H1 (cell line): ENCODE results near the gene PIEZO1. TPM values are rescaled to one million over a fixed set of nuclear protein-coding genes. Genes with fewer than 3 reads are reported as not detected.
A peak's percentile ranks its signal among the peaks of the same experiment; 100 is the strongest.

Experiments
- CTCF ChIA-PET: fragments of 300-600 bp; sonication (Branson Sonifier 250); formaldehyde crosslinking; loops from one replicate; lab custom pipeline; 2021; ENCODE audit not compliant: partially characterized antibody; lab: Charles Lee
- POLR2A ChIA-PET: fragments of 300-600 bp; sonication (Branson Sonifier 250); formaldehyde crosslinking; loops from one replicate; lab custom pipeline; 2021; ENCODE audit warnings: inconsistent platforms; ENCODE audit not compliant: partially characterized antibody; lab: Charles Lee
- DNase-seq, 2 experiments: peaks; one replicate each; pipeline versions ENCODE4 v3.0.0 to v3.0.0-alpha.2; 2010 to 2022; ENCODE audit warnings: low spot score in 2 of 2, low read depth in 1 of 2, mixed read lengths in 1 of 2
- FAIRE-seq: peaks from 2 replicates; lab custom pipeline; 2011; peaks lifted over from hg19 to GRCh38; lab: Jason Lieb, UNC
- H2AFZ ChIP-seq: 2 replicates; pipeline ENCODE4 v1.8.1; 2012; ENCODE audit warnings: low read length, inconsistent platforms
- H2AK5ac ChIP-seq: 2 replicates; pipeline ENCODE4 v1.6.1; 2013; ENCODE audit warnings: low read depth, low read length
- H2BK120ac ChIP-seq: replicated peaks from 2 replicates; pipeline ENCODE3; 2013; ENCODE audit warnings: low read depth, low read length, inconsistent platforms
- H2BK12ac ChIP-seq: 2 replicates; pipeline ENCODE4 v1.6.1; 2013; ENCODE audit warnings: low read depth, low read length
- H2BK15ac ChIP-seq: 2 replicates; pipeline ENCODE4 v1.6.1; 2013; ENCODE audit warnings: low read length
- H2BK20ac ChIP-seq: 2 replicates; pipeline ENCODE4 v1.6.1; 2013; ENCODE audit warnings: low read length
- H2BK5ac ChIP-seq: 2 replicates; pipeline ENCODE4 v1.6.1; 2013; ENCODE audit warnings: low read depth, low read length
- H3K14ac ChIP-seq: 2 replicates; pipeline ENCODE4 v1.6.1; 2013; ENCODE audit warnings: inconsistent platforms; ENCODE audit not compliant: insufficient read length
- H3K18ac ChIP-seq: 2 replicates; pipeline ENCODE4 v1.6.1; 2013; ENCODE audit warnings: low read length; ENCODE audit errors: extremely low read depth
- H3K23ac ChIP-seq: 2 replicates; pipeline ENCODE4 v1.6.1; 2013; ENCODE audit warnings: inconsistent platforms; ENCODE audit not compliant: insufficient read length
- H3K23me2 ChIP-seq: 2 replicates; pipeline ENCODE4 v1.6.1; 2013; ENCODE audit warnings: low read depth, low read length
- H3K27ac ChIP-seq: 2 replicates; pipeline ENCODE4 v1.6.1; 2011; ENCODE audit warnings: low read depth, low read length, inconsistent platforms
- H3K27me3 ChIP-seq, 4 experiments: replicated peaks in 1 of 4; 1 replicate in 1 of 4; 2 replicates in 3 of 4; pipeline versions ENCODE4 v1.6.1 to v1.8.1; 2011 to 2013; ENCODE audit warnings: low read length in 3 of 4, mild to moderate bottlenecking in 3 of 4, inconsistent platforms in 2 of 4, mixed read lengths in 2 of 4, moderate library complexity in 1 of 4; ENCODE audit not compliant: control insufficient read depth in 3 of 4, insufficient read depth in 3 of 4; ENCODE audit errors: extremely low read depth in 1 of 4
- H3K36me3 ChIP-seq, 4 experiments: 2 replicates each; pipeline versions ENCODE4 v1.6.1 to v1.8.1; 2011 to 2013; ENCODE audit warnings: mild to moderate bottlenecking in 4 of 4, low read length in 3 of 4, moderate library complexity in 2 of 4, control low read depth in 1 of 4, inconsistent platforms in 1 of 4; ENCODE audit not compliant: insufficient read depth in 4 of 4, control insufficient read depth in 2 of 4
- H3K4ac ChIP-seq: replicated peaks from 2 replicates; pipeline ENCODE3; 2013; ENCODE audit warnings: low read length, low read depth, mixed read lengths, inconsistent platforms; ENCODE audit not compliant: insufficient read length
- H3K4me1 ChIP-seq, 4 experiments: replicated peaks in 1 of 4; 1 replicate in 1 of 4; 2 replicates in 3 of 4; pipeline versions ENCODE4 v1.6.1 to v1.8.1; 2011 to 2013; ENCODE audit warnings: low read length in 3 of 4, inconsistent platforms in 2 of 4, mixed read lengths in 1 of 4; ENCODE audit not compliant: insufficient read depth in 4 of 4, control insufficient read depth in 3 of 4
- H3K4me2 ChIP-seq, 2 experiments: 2 replicates each; pipeline versions ENCODE4 v1.6.1 to v1.8.1; 2011 to 2013; ENCODE audit warnings: low read depth in 2 of 2, low read length in 2 of 2, control low read depth in 1 of 2, inconsistent platforms in 1 of 2, mild to moderate bottlenecking in 1 of 2; ENCODE audit not compliant: insufficient read depth in 1 of 2
- H3K4me3 ChIP-seq, 4 experiments: fragments of 200-600, 300-600 bp in 1 of 4; sonication (generic), shearing (Covaris generic), sonication (Bioruptor Twin) in 1 of 4; 2 replicates each; pipeline versions ENCODE4 v1.5.1 to v1.8.1; 2011 to 2016; ENCODE audit warnings: low read length in 4 of 4, low read depth in 3 of 4, control low read depth in 2 of 4, inconsistent platforms in 2 of 4, mild to moderate bottlenecking in 2 of 4, mixed read lengths in 1 of 4, moderate library complexity in 1 of 4; ENCODE audit not compliant: insufficient read depth in 2 of 4; ENCODE audit errors: extremely low read depth in 1 of 4
- H3K56ac ChIP-seq: replicated peaks from 2 replicates; pipeline ENCODE3; 2013; ENCODE audit warnings: low read depth, mild to moderate bottlenecking, mixed read lengths, low read length, inconsistent platforms; ENCODE audit not compliant: insufficient read length
- H3K79me1 ChIP-seq: 2 replicates; pipeline ENCODE4 v1.6.1; 2013; ENCODE audit warnings: low read depth, low read length, control low read depth
- H3K79me2 ChIP-seq, 2 experiments: 2 replicates each; pipeline versions ENCODE4 v1.6.1 to v1.8.1; 2012 to 2013; ENCODE audit warnings: low read length in 2 of 2, mild to moderate bottlenecking in 2 of 2, inconsistent platforms in 1 of 2; ENCODE audit not compliant: insufficient read depth in 2 of 2, control insufficient read depth in 1 of 2
- H3K9ac ChIP-seq, 4 experiments: replicated peaks in 1 of 4; 1 replicate in 1 of 4; 2 replicates in 3 of 4; pipeline versions ENCODE4 v1.6.1 to v1.8.1; 2011 to 2013; ENCODE audit warnings: low read depth in 3 of 4, low read length in 3 of 4, control low read depth in 2 of 4, mild to moderate bottlenecking in 2 of 4, moderate library complexity in 2 of 4, inconsistent platforms in 1 of 4; ENCODE audit errors: extremely low read depth in 1 of 4
- H3K9me3 ChIP-seq, 2 experiments: 2 replicates each; pipeline versions ENCODE4 v1.6.1 to v1.8.1; 2012 to 2013; ENCODE audit warnings: mild to moderate bottlenecking in 2 of 2, moderate library complexity in 2 of 2, control low read depth in 1 of 2, inconsistent platforms in 1 of 2, low read depth in 1 of 2, low read length in 1 of 2, mixed read lengths in 1 of 2; ENCODE audit not compliant: insufficient read depth in 2 of 2
- H4K20me1 ChIP-seq, 2 experiments: replicated peaks in 1 of 2; 2 replicates each; pipeline versions ENCODE3 to v1.8.1; 2011 to 2013; ENCODE audit warnings: inconsistent platforms in 2 of 2, low read length in 2 of 2, mild to moderate bottlenecking in 1 of 2; ENCODE audit not compliant: insufficient read depth in 2 of 2, control insufficient read depth in 1 of 2
- H4K5ac ChIP-seq: 2 replicates; pipeline ENCODE4 v1.6.1; 2013; ENCODE audit warnings: low read length, low read depth, mixed read lengths, inconsistent platforms; ENCODE audit not compliant: insufficient read length
- H4K8ac ChIP-seq: 2 replicates; pipeline ENCODE4 v1.8.0; 2013; ENCODE audit warnings: mild to moderate bottlenecking, moderate library complexity, low read length, inconsistent platforms; ENCODE audit not compliant: insufficient read depth; ENCODE audit errors: extremely low read depth
- H4K91ac ChIP-seq: replicated peaks from 2 replicates; pipeline ENCODE3; 2013; ENCODE audit warnings: low read length, mixed read lengths, inconsistent platforms; ENCODE audit not compliant: insufficient read length
- CEBPB ChIP-seq: IDR thresholded peaks from 2 replicates; pipeline ENCODE4 v1.6.1; 2012; ENCODE audit warnings: low read depth, low read length
- RAD21 ChIP-seq, 2 experiments: IDR thresholded peaks in 1 of 2; conservative IDR thresholded peaks in 1 of 2; 2 replicates each; pipeline ENCODE4 v1.6.1; 2011; ENCODE audit warnings: low read depth in 2 of 2, low read length in 2 of 2, improper control_type of control experiment in 1 of 2, inconsistent platforms in 1 of 2, mild to moderate bottlenecking in 1 of 2, moderate library complexity in 1 of 2
- WGBS, 2 experiments: shearing (Covaris generic) in 1 of 2; methylation state at CpG; one replicate each; pipeline versions ENCODE4 v1.1.6 to v1.1.7; 2013 to 2015; ENCODE audit warnings: low lambda C conversion rate in 2 of 2, mixed read lengths in 2 of 2, inconsistent platforms in 1 of 2, low coverage in 1 of 2, missing lambda C conversion rate in 1 of 2; ENCODE audit not compliant: insufficient replicate concordance in 2 of 2, insufficient coverage in 1 of 2, insufficient read length in 1 of 2; ENCODE audit errors: extremely low coverage in 1 of 2, missing lambda C conversion rate in 1 of 2; 5-methylcytosine and 5-hydroxymethylcytosine counted together
- polyA plus RNA-seq, 7 experiments: library from polyadenylated mRNA; depleted of rRNA in 3 of 7; stranded (reverse) in 5 of 7; unstranded in 2 of 7; fragments of >200 nt in 5 of 7; fragments of 200-250 nt in 2 of 7; gene quantifications; 1 replicate in 5 of 7; 2 replicates in 1 of 7; 4 replicates in 1 of 7; pipeline versions ENCODE4 v1.2.1 to v1.2.3, GENCODE V29; 2011 to 2013; ENCODE audit warnings: missing spikeins in 2 of 7, mixed read lengths in 2 of 7
- total RNA-seq: library from RNA; stranded (reverse); fragmentation: NEBNext Ultra II Directional; extraction: Animal tissue kit (Norgen Biotek cat#: 25700); gene quantifications from 2 replicates; pipeline ENCODE4 v1.2.1, GENCODE V29; 2021
- TF ChIP-seq, protein P1 (sequence below), 3 experiments: IDR thresholded peaks; 1 replicate in 2 of 3; 2 replicates in 1 of 3; pipeline versions ENCODE4 v1.5.1 to v1.6.1; 2011; ENCODE audit warnings: low read length in 3 of 3, mild to moderate bottlenecking in 3 of 3, inconsistent platforms in 2 of 3, low read depth in 1 of 3, moderate library complexity in 1 of 3; ENCODE audit not compliant: insufficient read depth in 1 of 3; ENCODE audit errors: control extremely low read depth in 1 of 3

The PIEZO1 gene
- total and polyA plus RNA-seq, 2 of the 8 experiments (the other 6 are each of a cell fraction or from before 2014, with no cell fraction given) = 42.3 to 67.5 TPM

DNA sequence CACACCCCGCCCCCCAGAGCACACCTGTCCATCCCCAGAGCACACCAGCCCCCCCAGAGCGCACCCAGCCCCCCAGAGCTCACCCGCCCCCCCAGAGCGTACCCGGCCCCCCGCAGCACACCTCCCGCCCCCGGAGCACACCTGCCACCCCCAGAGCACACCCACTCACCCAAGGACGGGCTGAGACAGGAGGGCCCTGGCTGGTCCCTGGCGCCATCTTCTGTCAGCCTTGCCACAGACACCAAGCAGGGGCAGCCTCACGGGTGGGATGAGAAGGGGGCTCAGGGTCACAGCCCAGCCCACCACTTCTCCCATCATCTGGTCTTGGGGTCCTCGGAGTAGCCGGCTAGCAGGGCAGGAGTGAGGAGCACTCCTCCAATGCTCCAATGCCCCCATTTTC, 31.8 kb downstream of the PIEZO1 start:
- WGBS, 2 experiments = 100% methylated on average over 4 of the region's 13 CpGs; no CpG with 5 or more reads in 1 of the 2 experiments
- H2AK5ac ChIP-seq = no peak overlapping the region
- no peak overlapping the region for H2AFZ ChIP-seq
- no peak overlapping the region for H4K5ac ChIP-seq
- POLR2A ChIA-PET = interaction anchor here (1.0 to 2.9 kb wide), 4 partner anchors 11 to 57 kb away, joined by 3 to 13 read pairs (median 4); partner anchors contain the start of gene APRT
- H4K91ac ChIP-seq = no peak overlapping the region
- no peak overlapping the region for H3K18ac ChIP-seq
- DNase-seq = no peak
- FAIRE-seq = no peak
- H3K27ac ChIP-seq = no peak overlapping the region
- no peak overlapping the region for H2BK12ac ChIP-seq
- H3K27me3 ChIP-seq = no peaks in the 10 kb centered on the region
- no peak overlapping the region for H3K9ac ChIP-seq
- no peak overlapping the region for H2BK20ac ChIP-seq
- H3K4me1 ChIP-seq = peaks cover 0 to 17% (median 5%) of the 10 kb centered on the region in 4 experiments; a peak in 3 of 7 replicates
- H3K36me3 ChIP-seq = no peaks in the 10 kb centered on the region
- H3K79me2 ChIP-seq = no peaks in the 10 kb centered on the region; a peak in 1 of 4 replicates
- H3K23me2 ChIP-seq = no peaks in the 10 kb centered on the region
- no peaks in the 10 kb centered on the region; the same call in 1 of the 2 replicates for H3K79me1 ChIP-seq
- H3K4me3 ChIP-seq = no peak overlapping the region
- no peak overlapping the region for H4K8ac ChIP-seq
- no peak overlapping the region for H3K4ac ChIP-seq
- H2BK120ac ChIP-seq = no peak overlapping the region
- no peaks in the 10 kb centered on the region for H3K9me3 ChIP-seq
- H3K4me2 ChIP-seq = no peak overlapping the region
- CTCF ChIA-PET = interaction anchor here (0.6 to 25.0 kb wide), 11 partner anchors 8 to 414 kb away, joined by 3 to 251 read pairs (median 6); no protein-coding TSS in a partner anchor
- H2BK15ac ChIP-seq = no peak overlapping the region
- no peak overlapping the region for H3K23ac ChIP-seq
- no peak overlapping the region for H3K14ac ChIP-seq
- H2BK5ac ChIP-seq = no peak overlapping the region
- H4K20me1 ChIP-seq = peaks cover 0 to 2% of the 10 kb centered on the region in 2 experiments
- H3K56ac ChIP-seq = no peak overlapping the region
- TF ChIP-seq RAD21 (IDR thresholded peaks at IDR 0.05 in 1 of 2, conservative IDR thresholded peaks at IDR 0.05 in 1 of 2; ENCODE audit: low read depth in 2 of 2, low read length in 2 of 2) (peak; percentile 11 to 47; a peak in 3 of 4 replicates), CEBPB (no peak)
- TF ChIP-seq, protein P1, sequence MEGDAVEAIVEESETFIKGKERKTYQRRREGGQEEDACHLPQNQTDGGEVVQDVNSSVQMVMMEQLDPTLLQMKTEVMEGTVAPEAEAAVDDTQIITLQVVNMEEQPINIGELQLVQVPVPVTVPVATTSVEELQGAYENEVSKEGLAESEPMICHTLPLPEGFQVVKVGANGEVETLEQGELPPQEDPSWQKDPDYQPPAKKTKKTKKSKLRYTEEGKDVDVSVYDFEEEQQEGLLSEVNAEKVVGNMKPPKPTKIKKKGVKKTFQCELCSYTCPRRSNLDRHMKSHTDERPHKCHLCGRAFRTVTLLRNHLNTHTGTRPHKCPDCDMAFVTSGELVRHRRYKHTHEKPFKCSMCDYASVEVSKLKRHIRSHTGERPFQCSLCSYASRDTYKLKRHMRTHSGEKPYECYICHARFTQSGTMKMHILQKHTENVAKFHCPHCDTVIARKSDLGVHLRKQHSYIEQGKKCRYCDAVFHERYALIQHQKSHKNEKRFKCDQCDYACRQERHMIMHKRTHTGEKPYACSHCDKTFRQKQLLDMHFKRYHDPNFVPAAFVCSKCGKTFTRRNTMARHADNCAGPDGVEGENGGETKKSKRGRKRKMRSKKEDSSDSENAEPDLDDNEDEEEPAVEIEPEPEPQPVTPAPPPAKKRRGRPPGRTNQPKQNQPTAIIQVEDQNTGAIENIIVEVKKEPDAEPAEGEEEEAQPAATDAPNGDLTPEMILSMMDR (IDR thresholded peaks at IDR 0.05; ENCODE audit: control extremely low read depth in 1 of 3, insufficient read depth in 1 of 3, low read depth in 1 of 3, low read length in 3 of 3) = peak; percentile 31 to 47 (median 31)
